Activated T-cell treated with anti-CD3 and anti-CD28 coated beads, Interleukin-2, amount 50 U/mL, for 48 hours (primary cell): ENCODE results near the gene EEF2KMT.

ENCODE experiments used
- DNase-seq, 2 experiments: peaks; one replicate each; pipeline ENCODE4 v3.0.0-alpha.2; 2020

The EEF2KMT gene

DNA sequence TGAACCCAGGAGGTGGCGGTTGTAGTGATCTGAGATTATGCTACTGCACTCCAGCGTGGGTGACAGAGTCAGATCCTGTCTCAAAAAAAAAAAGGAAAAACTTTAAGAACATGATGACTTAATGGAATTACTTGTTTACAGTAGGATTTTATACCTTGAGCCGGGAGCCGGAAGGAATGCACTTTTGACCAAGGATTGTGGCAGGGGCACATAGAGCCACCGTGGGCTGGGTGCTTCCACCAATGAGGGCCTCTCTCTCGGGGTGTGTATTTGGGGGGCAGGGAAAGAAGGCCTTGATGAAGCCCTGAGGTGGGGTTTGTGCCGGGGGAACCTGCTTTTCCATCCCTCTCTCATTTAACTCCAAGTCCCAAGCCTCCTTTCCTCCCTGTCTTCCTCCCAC, 57.1 kb downstream of the EEF2KMT start:
- DNase-seq, result no peak

- no peak for DNase-seq
Observed at GRCh38 chr16:5036228-5037156, 61.1 kb downstream of the EEF2KMT start.

DNA sequence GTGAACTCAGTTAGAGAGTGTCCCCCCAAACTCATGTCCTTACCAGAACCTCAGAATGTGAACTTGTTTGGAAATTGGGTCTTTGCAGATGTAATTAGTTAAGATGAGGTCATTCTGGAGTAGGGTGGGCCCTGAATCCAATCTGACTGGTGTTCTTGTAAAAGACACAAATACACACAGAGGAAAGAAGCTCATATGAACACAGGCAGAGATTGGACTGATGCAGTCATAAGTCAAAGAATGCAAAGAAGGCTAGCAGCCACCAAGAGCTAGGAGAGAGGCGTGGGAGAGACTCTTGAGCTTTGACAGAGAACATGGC, 61.7 kb downstream of the EEF2KMT start:
- DNase-seq, result no peak
